Measurements from ENCODE around the gene GNB1L.

Gene GNB1L

GRCh38 chr22:19877626-19878339 is 23.1 kb upstream of the GNB1L start:
- peak; percentile 71 for DNase-seq (ENCODE audit: low spot score)
- no peak for TF ChIP-seq CTCF (IDR thresholded peaks at IDR 0.05)
- H3K27ac ChIP-seq: no peak overlapping the region
- no peak overlapping the region for H3K4me3 ChIP-seq

GRCh38 chr22:19876941-19877625 is 22.4 kb upstream of the GNB1L start:
- H3K27ac ChIP-seq: no peak overlapping the region
- peak; percentile 71 for DNase-seq (ENCODE audit: low spot score)
- H3K4me3 ChIP-seq: no peak overlapping the region
- TF ChIP-seq CTCF (IDR thresholded peaks at IDR 0.05): no peak

- no peak overlapping the region for H3K27ac ChIP-seq
- no peak for TF ChIP-seq CTCF (IDR thresholded peaks at IDR 0.05)
- no peak for DNase-seq (ENCODE audit: low spot score)
- H3K4me3 ChIP-seq: no peak overlapping the region
Measured at GRCh38 chr22:19876314-19876940, 21.8 kb upstream of the GNB1L start.

GRCh38 chr22:19875531-19876313 is 21.0 kb upstream of the GNB1L start:
- no peak overlapping the region for H3K27ac ChIP-seq
- no peak for DNase-seq (ENCODE audit: low spot score)
- H3K4me3 ChIP-seq: no peak overlapping the region
- no peak for TF ChIP-seq CTCF (IDR thresholded peaks at IDR 0.05)

- H3K4me3 ChIP-seq: no peak overlapping the region
- no peak overlapping the region for H3K27ac ChIP-seq
- peak; percentile 68 for DNase-seq (ENCODE audit: low spot score)
- no peak for TF ChIP-seq CTCF (IDR thresholded peaks at IDR 0.05)
Measured at GRCh38 chr22:19875061-19875530, 20.4 kb upstream of the GNB1L start.

- no peak for TF ChIP-seq CTCF (IDR thresholded peaks at IDR 0.05)
- DNase-seq (ENCODE audit: low spot score): peak; percentile 73
- no peak overlapping the region for H3K4me3 ChIP-seq
- H3K27ac ChIP-seq: no peak overlapping the region
Measured at GRCh38 chr22:19874307-19875060, 19.8 kb upstream of the GNB1L start.
